ENCODE results near the gene VWA8.

DNA sequence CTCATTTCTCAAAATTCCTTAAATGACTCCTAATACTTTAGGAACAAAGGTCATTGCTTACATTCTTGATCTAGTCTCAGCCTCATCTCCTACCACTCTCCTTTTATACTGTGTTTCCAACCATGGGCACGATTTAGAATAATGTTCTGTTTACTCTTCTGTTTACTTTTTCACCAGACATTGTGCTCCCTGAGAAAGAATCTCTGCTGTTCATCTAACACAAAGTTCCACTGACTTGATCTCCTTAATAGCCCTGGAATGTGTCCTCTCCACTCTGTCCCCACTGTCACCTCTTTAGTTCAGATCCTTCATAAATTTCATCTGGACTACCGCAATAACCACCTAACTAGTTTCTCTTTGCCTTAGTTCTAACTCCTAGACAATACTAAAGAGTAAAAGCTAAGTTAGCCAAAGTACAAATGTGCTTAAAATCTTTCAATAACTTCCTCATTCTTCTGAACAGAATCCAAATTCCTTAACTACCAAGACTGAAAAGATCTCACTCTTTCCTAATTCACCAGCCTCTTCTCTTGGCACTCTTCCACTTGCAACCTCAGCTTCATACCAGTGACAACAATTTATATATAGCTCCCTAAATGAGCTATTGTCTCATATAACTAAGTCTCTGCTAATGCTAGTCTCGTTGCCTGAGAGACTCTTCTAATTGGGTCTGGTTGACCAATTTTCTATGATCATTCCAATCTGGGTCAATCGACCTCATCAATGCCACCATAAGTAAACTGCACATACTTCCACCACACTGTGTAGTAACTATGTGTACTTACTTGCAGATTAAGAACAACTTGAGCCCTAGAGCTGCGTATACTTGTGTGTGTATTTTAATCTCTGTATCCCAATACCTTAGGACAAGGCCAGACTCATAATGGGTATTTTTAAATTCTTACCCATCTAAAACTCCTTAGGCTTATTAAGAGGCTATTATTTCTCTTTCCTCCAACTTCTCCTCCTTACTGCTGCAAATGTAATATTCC, 179.9 kb downstream of the VWA8 start:
- TF ChIP-seq TAF1 (IDR thresholded peaks at IDR 0.05; ENCODE audit: borderline replicate concordance, insufficient read depth, low read length) (no peak), SIN3A (IDR thresholded peaks at IDR 0.05; ENCODE audit: borderline replicate concordance, insufficient read depth, low read length) (no peak)
